Measurements from ENCODE around the gene ATXN2. TPM values are rescaled to one million over a fixed set of nuclear protein-coding genes. Genes with fewer than 3 reads are reported as not detected.

Gene ATXN2
- total and polyA plus RNA-seq, 2 of the 4 experiments (the other 2 are of a cell fraction), result 12.4 to 66.5 TPM

- Histone ChIP-seq H3K56ac (ENCODE audit: extremely low read depth, insufficient read depth, low read length) (no peak overlapping the region), H4K20me1 (ENCODE audit: insufficient read depth, low read length) (no peaks in the 10 kb centered on the region), H2BK15ac (ENCODE audit: low read depth, low read length) (no peak overlapping the region), H4K5ac (ENCODE audit: low read depth, low read length) (no peak overlapping the region; the same call in 1 of the 2 replicates), H4K91ac (ENCODE audit: insufficient read depth, low read depth, low read length) (no peak overlapping the region), H3K14ac (replicated peaks; ENCODE audit: low read depth, low read length) (no peak overlapping the region), H3K18ac (ENCODE audit: low read depth, low read length) (peak overlapping the region; percentile 20; the same call in 1 of the 2 replicates), H3K27me3 (ENCODE audit: control insufficient read depth, insufficient read depth, low read length) (no peaks in the 10 kb centered on the region), H2AK5ac (ENCODE audit: low read depth, low read length) (peak overlapping the region; percentile 48; the same call in 1 of the 2 replicates), H3K9me1 (ENCODE audit: insufficient read depth, low read length) (0 out of 2 replicates have a peak, but pooled peaks cover 3% of the 10 kb centered on the region), H3K27ac (ENCODE audit: insufficient read depth, low read length) (no peak overlapping the region; the same call in 1 of the 2 replicates), H3K4me1 (ENCODE audit: control insufficient read depth, insufficient read depth, low read length) (peaks cover 13% of the 10 kb centered on the region), H2BK5ac (ENCODE audit: low read depth, low read length, poor library complexity, severe bottlenecking) (no peak overlapping the region), H3K79me1 (ENCODE audit: low read depth in 1 of 2, low read length in 2 of 2) (peaks cover 0 to 2% of the 10 kb centered on the region in 2 experiments; a peak in 2 of 4 replicates), H2AFZ (replicated peaks; ENCODE audit: low read length, poor library complexity) (peak overlapping the region; percentile 65), H3K9me3 (ENCODE audit: control insufficient read depth, insufficient read depth, low read length) (no peaks in the 10 kb centered on the region), H2BK120ac (ENCODE audit: low read depth, low read length) (no peak overlapping the region), H3K4ac (ENCODE audit: low read depth, low read length) (0 out of 2 replicates have a peak overlapping the region, but pooled peaks have one; percentile 1), H4K8ac (ENCODE audit: low read depth in 2 of 2, low read length in 2 of 2) (peak overlapping the region in 1 of 2 experiments; percentile 55; a peak in 2 of 4 replicates), H3K36me3 (ENCODE audit: control insufficient read depth, insufficient read depth, low read length) (peaks cover 2% of the 10 kb centered on the region; the same call in 1 of the 2 replicates), H3K4me2 (ENCODE audit: low read depth, low read length) (peak overlapping the region; percentile 70), H2BK20ac (ENCODE audit: low read depth, low read length) (no peak overlapping the region), H3K4me3 (ENCODE audit: insufficient read depth, low read depth, low read length) (no peak overlapping the region), H3K23ac (ENCODE audit: low read depth, low read length) (no peak overlapping the region), H3K9ac (ENCODE audit: low read depth, low read length) (no peak overlapping the region), H2AK9ac (replicated peaks; ENCODE audit: low read depth, low read length, poor library complexity) (no peak overlapping the region)
- dilution Hi-C loops (cut with HindIII; ENCODE audit: low sequenced_read_pairs, unreplicated experiment), result no loop called here
- ChIA-PET POLR2A (ENCODE audit: unreplicated experiment) (no interaction called here), CTCF (interaction anchor here (0.6 kb wide), 1 partner anchor 40 kb away, joined by 4 read pairs; no protein-coding TSS in a partner anchor)
- ATAC-seq (ENCODE audit: low read depth) (peak; percentile 25), DNase-seq (peak; percentile 40)
- WGBS, 2 experiments (ENCODE audit: extremely low coverage in 2 of 2, insufficient read length in 1 of 2), result no CpG with 5 or more reads among the region's 8 CpGs
- in situ Hi-C loops (cut with MboI; ENCODE audit: low sequenced_read_pairs), result no loop called here
- intact Hi-C loops (cut with micrococcal nuclease), result no loop called here
- no TSS peak for BruUV-seq (replicated peaks)
- TF ChIP-seq NFE2L2 (IDR thresholded peaks at IDR 0.05; ENCODE audit: low read depth, low read length) (no peak), MXI1 (IDR thresholded peaks at IDR 0.05; ENCODE audit: borderline replicate concordance, low read depth, low read length) (no peak), ELK1 (IDR thresholded peaks at IDR 0.05; ENCODE audit: borderline replicate concordance, low read depth, low read length) (no peak), RFX5 (IDR thresholded peaks at IDR 0.05; ENCODE audit: low read depth, low read length) (no peak), FOS (IDR thresholded peaks at IDR 0.05; ENCODE audit: low read depth, low read length) (no peak), MAZ (IDR thresholded peaks at IDR 0.05; ENCODE audit: borderline replicate concordance, low read depth, low read length) (no peak), RCOR1 (IDR thresholded peaks at IDR 0.05; ENCODE audit: insufficient replicate concordance, low read length) (no peak), RAD21 (IDR thresholded peaks at IDR 0.05; ENCODE audit: low read length) (no peak), BHLHE40 (IDR thresholded peaks at IDR 0.05; ENCODE audit: low read depth, low read length) (no peak)
- TF ChIP-seq, protein P1, sequence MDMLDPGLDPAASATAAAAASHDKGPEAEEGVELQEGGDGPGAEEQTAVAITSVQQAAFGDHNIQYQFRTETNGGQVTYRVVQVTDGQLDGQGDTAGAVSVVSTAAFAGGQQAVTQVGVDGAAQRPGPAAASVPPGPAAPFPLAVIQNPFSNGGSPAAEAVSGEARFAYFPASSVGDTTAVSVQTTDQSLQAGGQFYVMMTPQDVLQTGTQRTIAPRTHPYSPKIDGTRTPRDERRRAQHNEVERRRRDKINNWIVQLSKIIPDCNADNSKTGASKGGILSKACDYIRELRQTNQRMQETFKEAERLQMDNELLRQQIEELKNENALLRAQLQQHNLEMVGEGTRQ (IDR thresholded peaks at IDR 0.05; ENCODE audit: low read depth, low read length), result no peak
- TF ChIP-seq, protein P2, sequence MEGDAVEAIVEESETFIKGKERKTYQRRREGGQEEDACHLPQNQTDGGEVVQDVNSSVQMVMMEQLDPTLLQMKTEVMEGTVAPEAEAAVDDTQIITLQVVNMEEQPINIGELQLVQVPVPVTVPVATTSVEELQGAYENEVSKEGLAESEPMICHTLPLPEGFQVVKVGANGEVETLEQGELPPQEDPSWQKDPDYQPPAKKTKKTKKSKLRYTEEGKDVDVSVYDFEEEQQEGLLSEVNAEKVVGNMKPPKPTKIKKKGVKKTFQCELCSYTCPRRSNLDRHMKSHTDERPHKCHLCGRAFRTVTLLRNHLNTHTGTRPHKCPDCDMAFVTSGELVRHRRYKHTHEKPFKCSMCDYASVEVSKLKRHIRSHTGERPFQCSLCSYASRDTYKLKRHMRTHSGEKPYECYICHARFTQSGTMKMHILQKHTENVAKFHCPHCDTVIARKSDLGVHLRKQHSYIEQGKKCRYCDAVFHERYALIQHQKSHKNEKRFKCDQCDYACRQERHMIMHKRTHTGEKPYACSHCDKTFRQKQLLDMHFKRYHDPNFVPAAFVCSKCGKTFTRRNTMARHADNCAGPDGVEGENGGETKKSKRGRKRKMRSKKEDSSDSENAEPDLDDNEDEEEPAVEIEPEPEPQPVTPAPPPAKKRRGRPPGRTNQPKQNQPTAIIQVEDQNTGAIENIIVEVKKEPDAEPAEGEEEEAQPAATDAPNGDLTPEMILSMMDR (conservative IDR thresholded peaks at IDR 0.05; ENCODE audit: low read depth, low read length), result no peak
Measured at GRCh38 chr12:111635524-111635923, 36.4 kb upstream of the ATXN2 start.
